Measurements from ENCODE around the gene CTSO. TPM values are rescaled to one million over a fixed set of nuclear protein-coding genes. Genes with fewer than 3 reads are reported as not detected.

The CTSO gene
- total and polyA plus RNA-seq, 4 donors, result 20.7 to 36.7 (median 24.5) TPM

DNA sequence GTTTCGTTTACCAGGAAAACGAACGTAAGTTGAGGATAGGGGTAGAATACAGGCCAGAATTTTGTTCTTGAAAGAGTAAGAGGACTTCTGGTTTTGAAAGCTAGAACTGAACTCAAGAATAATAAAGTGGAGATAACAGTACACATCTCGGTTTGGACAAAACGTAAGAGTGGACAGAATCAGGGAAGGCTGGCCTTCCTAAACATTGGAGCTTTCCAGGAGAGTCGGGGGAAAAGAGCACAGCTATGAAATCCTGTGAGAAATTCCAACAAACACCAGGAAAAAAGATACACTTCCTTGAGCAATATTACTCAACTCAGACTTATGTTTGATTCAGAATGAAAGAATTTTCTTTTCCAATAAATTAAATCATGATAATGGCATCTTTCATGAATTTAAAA is 1.2 kb downstream of the CTSO start:
- peak overlapping the region in 2 of 3 donors; percentile 50 to 70 for H3K4me3 ChIP-seq (ENCODE audit: low read depth in 1 of 3, low read length in 3 of 3)
- H3K27me3 ChIP-seq (ENCODE audit: control insufficient read depth in 4 of 4, insufficient read depth in 4 of 4, low read length in 3 of 4), result no peaks in the 10 kb centered on the region
- no peaks in the 10 kb centered on the region for H3K9me3 ChIP-seq (ENCODE audit: control insufficient read depth in 4 of 4, low read length in 3 of 4)
- peak overlapping the region; percentile 79 to 86 for H3K27ac ChIP-seq (ENCODE audit: low read depth in 1 of 2, low read length in 2 of 2)
- no peaks in the 10 kb centered on the region for H3K36me3 ChIP-seq (ENCODE audit: control insufficient read depth in 4 of 4, insufficient read depth in 3 of 4, low read depth in 1 of 4, low read length in 3 of 4)
- 16% methylated on average over 6 of the region's 6 CpGs for WGBS
- H3K4me1 ChIP-seq (ENCODE audit: control insufficient read depth in 4 of 4, insufficient read depth in 4 of 4, low read length in 3 of 4), result peaks cover 5 to 17% (median 9%) of the 10 kb centered on the region in 4 donors
- DNase-seq (ENCODE audit: low spot score), result no peak
- H3K9ac ChIP-seq (ENCODE audit: low read depth in 1 of 2, low read length in 2 of 2), result peak overlapping the region; percentile 39 to 79
- TF ChIP-seq SP1 (IDR thresholded peaks at IDR 0.05) (no peak), JUND (IDR thresholded peaks at IDR 0.05) (no peak), TAF1 (conservative IDR thresholded peaks at IDR 0.05) (peak; percentile 29), RAD21 (IDR thresholded peaks at IDR 0.05) (peak in 1 of 2 donors; percentile 4), YY1 (IDR thresholded peaks at IDR 0.05) (no peak), HNF4A (conservative IDR thresholded peaks at IDR 0.05) (peak in 1 of 2 donors; percentile 26), GABPA (IDR thresholded peaks at IDR 0.05 in 1 of 2, conservative IDR thresholded peaks at IDR 0.05 in 1 of 2) (no peak)

DNA sequence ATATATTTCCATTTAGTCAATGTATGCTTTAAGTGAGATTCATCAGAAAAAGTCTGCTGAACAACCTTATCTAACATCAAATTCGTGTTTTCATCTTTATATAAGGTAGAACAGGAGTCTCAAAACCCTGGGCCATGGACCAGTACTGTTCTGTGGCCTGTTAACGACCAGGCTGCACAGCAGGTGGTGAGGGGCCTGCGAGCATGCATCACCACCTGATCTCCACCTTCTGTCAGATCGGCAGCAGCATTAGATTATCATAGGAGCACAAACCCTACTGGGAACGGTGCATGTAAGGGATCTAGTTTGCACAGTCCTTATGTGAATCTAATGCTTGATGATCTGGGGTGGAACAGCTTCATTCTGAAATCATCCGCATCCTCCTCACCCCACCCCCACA is 3.2 kb downstream of the CTSO start:
- H3K36me3 ChIP-seq (ENCODE audit: control insufficient read depth in 4 of 4, insufficient read depth in 3 of 4, low read depth in 1 of 4, low read length in 3 of 4), result no peaks in the 10 kb centered on the region
- no peak overlapping the region for H3K4me3 ChIP-seq (ENCODE audit: low read depth in 1 of 3, low read length in 3 of 3)
- TF ChIP-seq ZBTB33 (IDR thresholded peaks at IDR 0.05) (no peak), YY1 (IDR thresholded peaks at IDR 0.05) (no peak)
- H3K9ac ChIP-seq (ENCODE audit: low read depth in 1 of 2, low read length in 2 of 2), result no peak overlapping the region
- peaks cover 5 to 16% (median 11%) of the 10 kb centered on the region in 4 donors for H3K4me1 ChIP-seq (ENCODE audit: control insufficient read depth in 4 of 4, insufficient read depth in 4 of 4, low read length in 3 of 4)
- H3K27me3 ChIP-seq (ENCODE audit: control insufficient read depth in 4 of 4, insufficient read depth in 4 of 4, low read length in 3 of 4), result no peaks in the 10 kb centered on the region
- 91% methylated on average over 6 of the region's 6 CpGs for WGBS
- no peak overlapping the region for H3K27ac ChIP-seq (ENCODE audit: low read depth in 1 of 2, low read length in 2 of 2)
- H3K9me3 ChIP-seq (ENCODE audit: control insufficient read depth in 4 of 4, low read length in 3 of 4), result no peaks in the 10 kb centered on the region
- DNase-seq (ENCODE audit: low spot score), result no peak

- peaks cover 0 to 18% (median 12%) of the 10 kb centered on the region in 4 donors for H3K4me1 ChIP-seq (ENCODE audit: control insufficient read depth in 4 of 4, insufficient read depth in 4 of 4, low read length in 3 of 4)
- no peak overlapping the region for H3K9ac ChIP-seq (ENCODE audit: low read depth in 1 of 2, low read length in 2 of 2)
- no peak overlapping the region for H3K4me3 ChIP-seq (ENCODE audit: low read depth in 1 of 3, low read length in 3 of 3)
- H3K9me3 ChIP-seq (ENCODE audit: control insufficient read depth in 4 of 4, low read length in 3 of 4), result no peaks in the 10 kb centered on the region
- 95% methylated on average over 1 of the region's 1 CpG for WGBS
- DNase-seq (ENCODE audit: low spot score), result no peak
- H3K27ac ChIP-seq (ENCODE audit: low read depth in 1 of 2, low read length in 2 of 2), result no peak overlapping the region
- TF ChIP-seq, protein P1, sequence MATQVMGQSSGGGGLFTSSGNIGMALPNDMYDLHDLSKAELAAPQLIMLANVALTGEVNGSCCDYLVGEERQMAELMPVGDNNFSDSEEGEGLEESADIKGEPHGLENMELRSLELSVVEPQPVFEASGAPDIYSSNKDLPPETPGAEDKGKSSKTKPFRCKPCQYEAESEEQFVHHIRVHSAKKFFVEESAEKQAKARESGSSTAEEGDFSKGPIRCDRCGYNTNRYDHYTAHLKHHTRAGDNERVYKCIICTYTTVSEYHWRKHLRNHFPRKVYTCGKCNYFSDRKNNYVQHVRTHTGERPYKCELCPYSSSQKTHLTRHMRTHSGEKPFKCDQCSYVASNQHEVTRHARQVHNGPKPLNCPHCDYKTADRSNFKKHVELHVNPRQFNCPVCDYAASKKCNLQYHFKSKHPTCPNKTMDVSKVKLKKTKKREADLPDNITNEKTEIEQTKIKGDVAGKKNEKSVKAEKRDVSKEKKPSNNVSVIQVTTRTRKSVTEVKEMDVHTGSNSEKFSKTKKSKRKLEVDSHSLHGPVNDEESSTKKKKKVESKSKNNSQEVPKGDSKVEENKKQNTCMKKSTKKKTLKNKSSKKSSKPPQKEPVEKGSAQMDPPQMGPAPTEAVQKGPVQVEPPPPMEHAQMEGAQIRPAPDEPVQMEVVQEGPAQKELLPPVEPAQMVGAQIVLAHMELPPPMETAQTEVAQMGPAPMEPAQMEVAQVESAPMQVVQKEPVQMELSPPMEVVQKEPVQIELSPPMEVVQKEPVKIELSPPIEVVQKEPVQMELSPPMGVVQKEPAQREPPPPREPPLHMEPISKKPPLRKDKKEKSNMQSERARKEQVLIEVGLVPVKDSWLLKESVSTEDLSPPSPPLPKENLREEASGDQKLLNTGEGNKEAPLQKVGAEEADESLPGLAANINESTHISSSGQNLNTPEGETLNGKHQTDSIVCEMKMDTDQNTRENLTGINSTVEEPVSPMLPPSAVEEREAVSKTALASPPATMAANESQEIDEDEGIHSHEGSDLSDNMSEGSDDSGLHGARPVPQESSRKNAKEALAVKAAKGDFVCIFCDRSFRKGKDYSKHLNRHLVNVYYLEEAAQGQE (IDR thresholded peaks at IDR 0.05), result no peak
- TF ChIP-seq EGR1 (IDR thresholded peaks at IDR 0.05; ENCODE audit: low read depth in 2 of 2) (no peak), RAD21 (IDR thresholded peaks at IDR 0.05) (no peak), FOXA2 (IDR thresholded peaks at IDR 0.05) (no peak), CTCF (IDR thresholded peaks at IDR 0.05; ENCODE audit: low read depth, low read length, missing input control) (no peak), RXRA (IDR thresholded peaks at IDR 0.05) (no peak), YY1 (IDR thresholded peaks at IDR 0.05) (no peak), FOXA1 (IDR thresholded peaks at IDR 0.05) (no peak), SP1 (IDR thresholded peaks at IDR 0.05) (no peak), TAF1 (conservative IDR thresholded peaks at IDR 0.05) (no peak), HNF4G (IDR thresholded peaks at IDR 0.05) (no peak), JUND (IDR thresholded peaks at IDR 0.05) (no peak), ATF3 (IDR thresholded peaks at IDR 0.05) (no peak)
- TF ChIP-seq, protein P2, sequence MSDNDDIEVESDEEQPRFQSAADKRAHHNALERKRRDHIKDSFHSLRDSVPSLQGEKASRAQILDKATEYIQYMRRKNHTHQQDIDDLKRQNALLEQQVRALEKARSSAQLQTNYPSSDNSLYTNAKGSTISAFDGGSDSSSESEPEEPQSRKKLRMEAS (IDR thresholded peaks at IDR 0.05), result no peak
- no peaks in the 10 kb centered on the region for H3K27me3 ChIP-seq (ENCODE audit: control insufficient read depth in 4 of 4, insufficient read depth in 4 of 4, low read length in 3 of 4)
- no peaks in the 10 kb centered on the region for H3K36me3 ChIP-seq (ENCODE audit: control insufficient read depth in 4 of 4, insufficient read depth in 3 of 4, low read depth in 1 of 4, low read length in 3 of 4)
Observed at GRCh38 chr4:155948541-155948940, 5.1 kb downstream of the CTSO start.
